Measurements from ENCODE around the gene DIP2A.

The DIP2A gene

GRCh38 chr21:46441331-46441730 is 17.4 kb upstream of the DIP2A start:
- Histone ChIP-seq H3K4me1 (ENCODE audit: control insufficient read depth, low read length) (no peaks in the 10 kb centered on the region), H3K27me3 (ENCODE audit: control insufficient read depth, low read length) (no peaks in the 10 kb centered on the region), H3K9me2 (replicated peaks; ENCODE audit: control insufficient read depth, low read length) (no peaks in the 10 kb centered on the region), H3K79me2 (ENCODE audit: control insufficient read depth, low read length) (no peaks in the 10 kb centered on the region), H3K9me3 (ENCODE audit: control insufficient read depth, insufficient read depth, low read length) (no peaks in the 10 kb centered on the region), H3K4me2 (ENCODE audit: low read length) (no peak overlapping the region), H4K20me1 (ENCODE audit: control insufficient read depth, insufficient read depth, low read depth, low read length) (no peaks in the 10 kb centered on the region; the same call in 1 of the 2 replicates), H3K27ac (ENCODE audit: low read depth, low read length) (no peak overlapping the region), H3K4me3 (ENCODE audit: low read length) (no peak overlapping the region), H3K36me3 (ENCODE audit: control insufficient read depth, low read length) (peaks cover 79% of the 10 kb centered on the region), H3F3A (ENCODE audit: control insufficient read depth, insufficient read depth) (peaks cover 6% of the 10 kb centered on the region; the same call in 1 of the 2 replicates)
- no peak for TF ChIP-seq CTCF (IDR thresholded peaks at IDR 0.05; ENCODE audit: low read depth, low read length, poor library complexity, severe bottlenecking)
- TF ChIP-seq EZH2phosphoT487 (IDR thresholded peaks at IDR 0.05; ENCODE audit: borderline replicate concordance, low read length): no peak

GRCh38 chr21:46441961-46442498 is 16.7 kb upstream of the DIP2A start:
- no peaks in the 10 kb centered on the region for H3K9me3 ChIP-seq (ENCODE audit: control insufficient read depth, insufficient read depth, low read length)
- H3K27me3 ChIP-seq (ENCODE audit: control insufficient read depth, low read length): no peaks in the 10 kb centered on the region
- peaks cover 6% of the 10 kb centered on the region; the same call in 1 of the 2 replicates for H3F3A ChIP-seq (ENCODE audit: control insufficient read depth, insufficient read depth)
- H3K36me3 ChIP-seq (ENCODE audit: control insufficient read depth, low read length): peaks cover 72% of the 10 kb centered on the region
- H4K20me1 ChIP-seq (ENCODE audit: control insufficient read depth, insufficient read depth, low read depth, low read length): no peaks in the 10 kb centered on the region; the same call in 1 of the 2 replicates
- peaks cover 2% of the 10 kb centered on the region; the same call in 1 of the 2 replicates for H3K79me2 ChIP-seq (ENCODE audit: control insufficient read depth, low read length)
- H3K4me3 ChIP-seq (ENCODE audit: low read length): no peak overlapping the region
- no peaks in the 10 kb centered on the region for H3K9me2 ChIP-seq (replicated peaks; ENCODE audit: control insufficient read depth, low read length)
- H3K4me2 ChIP-seq (ENCODE audit: low read length): no peak overlapping the region
- H3K27ac ChIP-seq (ENCODE audit: low read depth, low read length): no peak overlapping the region
- H3K4me1 ChIP-seq (ENCODE audit: control insufficient read depth, low read length): no peaks in the 10 kb centered on the region
- TF ChIP-seq CTCF (IDR thresholded peaks at IDR 0.05; ENCODE audit: low read depth, low read length, poor library complexity, severe bottlenecking) (no peak), EZH2phosphoT487 (IDR thresholded peaks at IDR 0.05; ENCODE audit: borderline replicate concordance, low read length) (no peak)

- Histone ChIP-seq H3F3A (ENCODE audit: control insufficient read depth, insufficient read depth) (peaks cover 6% of the 10 kb centered on the region; the same call in 1 of the 2 replicates), H4K20me1 (ENCODE audit: control insufficient read depth, insufficient read depth, low read depth, low read length) (no peaks in the 10 kb centered on the region; the same call in 1 of the 2 replicates), H3K36me3 (ENCODE audit: control insufficient read depth, low read length) (peaks cover 72% of the 10 kb centered on the region), H3K4me2 (ENCODE audit: low read length) (no peak overlapping the region), H3K9me3 (ENCODE audit: control insufficient read depth, insufficient read depth, low read length) (no peaks in the 10 kb centered on the region), H3K27me3 (ENCODE audit: control insufficient read depth, low read length) (no peaks in the 10 kb centered on the region), H3K9me2 (replicated peaks; ENCODE audit: control insufficient read depth, low read length) (no peaks in the 10 kb centered on the region), H3K4me3 (ENCODE audit: low read length) (no peak overlapping the region), H3K27ac (ENCODE audit: low read depth, low read length) (no peak overlapping the region), H3K4me1 (ENCODE audit: control insufficient read depth, low read length) (no peaks in the 10 kb centered on the region), H3K79me2 (ENCODE audit: control insufficient read depth, low read length) (peaks cover 11% of the 10 kb centered on the region)
- no peak for TF ChIP-seq CTCF (IDR thresholded peaks at IDR 0.05; ENCODE audit: low read depth, low read length, poor library complexity, severe bottlenecking)
- TF ChIP-seq EZH2phosphoT487 (IDR thresholded peaks at IDR 0.05; ENCODE audit: borderline replicate concordance, low read length): no peak
These were observed 15.8 kb upstream of the DIP2A start for GRCh38 chr21:46442938-46443337.
